Stimulated activated CD8-positive, alpha-beta memory T cell treated with anti-CD3 and anti-CD28 coated beads, Interleukin-15, amount 100 ng/mL, for 48 hours (primary cell): Measurements from ENCODE around the gene TYK2.
A peak's percentile ranks its signal among the peaks of the same experiment; 100 is the strongest.
"Not testable (repeated sequence)": the region's sequence is repeated elsewhere in the genome, so short reads cannot be mapped to it uniquely, and the experiment has no call there.

Experiments used
- DNase-seq, 2 donors: peaks; one replicate each; pipeline ENCODE4 v3.0.0-alpha.2; 2020; ENCODE audit warnings: low read depth in 2 of 2

TYK2 gene

DNA sequence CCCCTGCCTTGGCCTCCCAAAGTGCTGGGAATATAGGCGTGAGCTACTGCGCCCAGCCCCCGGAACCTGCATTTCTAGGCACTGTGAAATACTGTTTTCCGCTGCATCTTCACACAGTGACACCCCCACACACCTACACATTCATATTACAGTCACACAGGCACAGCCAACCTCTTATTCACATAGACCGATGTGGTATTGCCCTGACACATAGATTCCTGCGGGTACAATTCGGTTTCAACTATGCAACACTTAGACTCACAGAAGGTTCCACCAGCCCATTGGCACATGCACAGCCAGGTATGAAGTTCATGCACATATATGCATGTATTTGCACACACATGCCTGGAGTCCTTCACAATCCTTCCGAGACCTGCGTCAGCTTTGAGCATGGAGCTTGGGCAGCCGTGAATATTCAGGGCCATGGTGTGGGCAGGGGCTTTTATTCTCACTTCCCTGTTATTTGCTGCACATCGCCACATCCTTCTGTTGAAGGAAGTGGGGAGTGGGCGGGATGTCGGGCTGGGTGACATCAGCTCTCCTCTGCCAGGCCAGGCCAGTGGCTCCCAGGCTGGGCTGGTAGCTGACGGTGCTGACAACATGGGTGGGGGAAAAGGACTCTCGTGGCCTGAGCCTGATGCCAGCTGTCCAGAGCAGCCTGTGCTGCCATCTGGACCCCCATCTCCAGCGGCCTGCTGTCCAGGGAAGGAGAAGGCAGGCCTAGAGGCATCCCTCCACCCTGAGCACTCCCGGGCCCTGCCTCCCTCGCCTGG, 28.3 kb upstream of the TYK2 start:
- peak; percentile 63 to 68 for DNase-seq

DNA sequence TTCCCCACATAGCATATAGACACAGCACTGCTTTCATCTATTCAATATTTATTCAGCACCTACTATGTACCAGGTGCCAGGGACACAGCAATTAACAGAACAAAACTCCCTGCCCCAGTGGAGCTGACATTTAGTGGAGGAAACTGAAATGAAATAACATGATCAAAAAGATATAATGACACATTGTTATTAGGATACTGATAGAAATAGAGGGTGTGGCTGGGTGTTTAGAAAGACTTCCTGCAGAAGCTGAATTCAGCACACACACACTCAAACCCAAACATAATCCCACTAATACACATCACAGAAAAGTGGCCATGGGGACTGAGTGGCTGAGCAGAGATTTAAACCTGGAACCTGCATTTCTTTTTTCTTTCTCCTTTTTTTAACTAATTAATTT, 26.7 kb upstream of the TYK2 start:
- DNase-seq, result no peak

DNA sequence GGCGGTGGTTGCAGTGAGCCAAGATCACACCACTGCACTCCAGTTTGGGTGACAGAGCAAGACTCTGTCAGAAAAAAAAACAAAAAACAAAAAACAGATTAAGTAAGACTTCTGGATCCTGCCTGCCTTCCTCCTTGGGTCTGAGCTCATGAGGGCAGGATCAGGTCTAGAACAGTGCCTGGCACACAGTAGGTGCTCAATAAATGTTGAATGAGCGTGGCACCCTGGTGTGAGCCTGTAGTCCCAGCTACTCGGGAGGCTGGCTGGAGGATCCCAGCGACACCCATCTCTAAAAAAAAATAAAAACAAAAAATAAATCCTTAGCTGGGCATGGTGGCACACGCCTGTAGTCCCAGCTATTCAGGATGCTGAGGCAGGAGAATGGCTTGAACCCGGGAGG, 25.8 kb upstream of the TYK2 start:
- no peak for DNase-seq

DNA sequence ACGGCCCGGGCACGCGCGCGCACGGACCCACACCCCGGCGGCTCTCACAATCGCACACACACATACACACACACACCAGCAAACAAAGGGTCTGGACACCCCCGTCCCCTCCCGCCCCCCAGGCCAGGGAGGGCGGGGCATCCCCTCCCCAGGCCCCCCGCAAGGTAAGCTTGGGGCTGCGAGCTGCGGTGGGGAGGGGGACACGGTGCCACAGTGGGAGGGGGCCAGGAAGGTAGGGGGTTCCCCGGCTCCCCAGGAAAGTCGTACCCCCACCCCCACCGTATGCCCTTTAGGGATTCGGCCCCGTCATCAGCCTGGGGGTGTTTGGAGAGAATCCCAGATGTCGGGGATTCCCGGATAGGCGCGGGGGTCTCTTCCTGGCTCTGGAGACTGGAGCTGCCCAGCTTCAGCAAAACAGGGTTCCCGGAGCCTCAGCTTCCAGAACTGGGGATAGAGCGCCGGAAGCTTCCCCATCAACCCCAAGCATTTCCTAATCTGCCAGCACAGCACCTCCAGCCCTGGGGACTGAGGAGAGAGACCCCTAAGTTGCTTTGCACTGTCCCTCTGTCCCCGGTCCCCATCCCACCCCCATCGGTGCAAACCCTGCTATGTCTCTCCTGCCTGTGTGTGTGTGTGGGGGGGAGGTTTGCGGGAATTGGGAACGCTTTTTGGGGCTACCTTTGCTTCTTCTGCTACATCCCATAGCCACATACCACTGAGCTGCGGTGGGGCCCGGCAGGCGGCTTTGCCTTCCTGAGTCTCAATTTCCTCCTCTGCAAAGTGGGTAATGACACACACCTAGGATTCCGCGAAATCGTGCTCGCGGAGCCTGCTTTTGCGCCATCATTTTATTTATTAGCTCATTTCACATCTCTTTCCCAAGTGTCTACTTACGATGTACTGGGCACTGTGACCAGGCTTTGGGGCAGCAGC, 24.8 kb upstream of the TYK2 start:
- DNase-seq, result peak in 1 of 2 donors; percentile 56

DNA sequence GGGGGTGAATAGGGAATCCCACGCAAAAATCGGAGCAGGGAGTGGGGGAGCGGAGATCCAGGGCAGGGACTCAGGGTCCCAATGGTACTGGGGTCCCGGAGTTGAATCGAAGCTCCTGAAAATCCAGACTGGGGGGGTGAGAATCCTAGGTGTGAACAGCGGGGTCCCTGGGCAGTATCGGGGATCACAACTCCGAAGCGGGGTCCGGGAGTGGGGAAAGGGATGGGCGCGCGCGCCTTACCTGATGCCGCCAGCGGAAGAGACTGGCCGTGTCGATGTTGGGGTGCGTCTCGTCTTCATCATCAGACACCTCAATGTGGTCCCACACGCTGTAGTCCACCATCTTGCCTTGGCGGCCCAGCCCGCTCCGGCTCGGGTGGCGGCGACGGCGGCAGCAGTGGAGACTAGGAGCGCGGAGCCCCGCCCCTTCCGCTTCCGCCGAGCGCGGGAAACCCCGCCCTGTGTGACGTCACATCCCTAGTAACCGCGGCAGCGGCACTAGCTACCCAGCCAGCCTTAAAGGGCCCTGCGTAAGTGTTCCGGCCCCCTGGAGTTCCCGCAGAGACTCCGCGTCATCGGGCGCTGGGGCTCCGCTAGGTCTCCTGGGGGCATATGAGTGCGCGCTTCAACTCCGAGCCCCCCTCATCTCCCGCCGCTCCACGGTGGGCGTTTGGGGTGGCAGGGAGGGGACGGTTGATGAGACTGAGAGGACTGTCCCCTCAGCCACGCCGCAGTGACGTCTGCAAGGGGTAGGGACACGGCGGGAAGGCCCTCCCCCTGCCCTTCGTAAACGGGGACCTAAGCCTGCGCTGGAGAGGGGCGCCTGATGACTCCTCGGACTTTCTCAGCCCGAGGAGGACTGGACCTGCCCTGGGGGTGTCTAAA, 23.0 kb upstream of the TYK2 start, which contains the start of gene CDC37:
TSS of gene CDC37 (minus strand) at position 406 of the 885 bp plus-strand sequence. CDS start at position 343, 63 bp downstream.
- peak; percentile 97 to 98 for DNase-seq

DNA sequence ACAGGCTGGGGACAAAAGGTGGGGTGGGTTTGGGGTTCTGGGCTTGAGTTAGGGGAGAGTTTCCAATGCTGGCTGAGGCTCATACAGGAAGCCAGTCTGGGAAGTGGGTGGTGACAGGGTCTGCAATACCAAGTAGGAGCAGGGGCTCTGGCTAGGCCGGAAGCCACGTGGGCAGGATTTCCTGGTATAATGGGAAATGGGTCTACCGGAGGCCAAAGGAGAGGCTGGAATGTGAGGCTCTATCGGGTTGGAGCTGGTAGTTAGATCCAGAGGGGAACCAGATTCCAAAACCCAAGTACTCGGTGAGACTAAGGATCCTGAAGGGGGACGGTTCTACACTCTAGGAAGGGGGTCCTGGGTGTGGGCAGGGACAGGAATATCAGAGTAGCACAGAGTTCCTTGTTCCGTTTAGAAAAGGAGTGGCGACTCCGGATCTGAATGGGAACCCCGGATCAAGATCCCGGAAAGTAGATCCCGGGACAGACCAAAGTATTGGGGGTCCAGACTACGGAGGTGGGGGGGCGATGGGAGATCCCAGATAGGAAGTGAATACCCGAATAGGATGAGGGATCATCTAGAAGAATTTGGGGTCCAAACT, 22.2 kb upstream of the TYK2 start:
- no peak for DNase-seq

DNA sequence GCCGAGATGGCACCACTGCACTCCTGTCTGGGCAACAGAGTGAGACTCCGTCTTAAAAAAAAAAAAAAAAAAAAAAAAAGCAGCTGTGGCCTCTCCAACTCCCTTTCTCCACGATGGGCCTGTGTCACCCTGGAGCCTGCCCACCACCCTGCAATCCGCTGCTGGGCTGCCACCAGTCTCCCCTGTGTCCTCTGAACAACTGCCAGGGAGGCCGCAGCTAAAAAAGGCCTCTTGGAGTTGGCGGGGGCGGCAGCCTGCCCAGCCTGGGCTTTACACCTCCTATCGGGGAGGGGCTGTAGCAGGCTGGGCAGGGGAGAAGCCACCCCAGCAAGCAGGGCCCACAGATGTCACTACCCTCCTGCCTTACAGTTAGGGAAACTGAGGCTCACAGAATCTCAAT, 19.5 kb upstream of the TYK2 start:
- DNase-seq, result no peak

DNA sequence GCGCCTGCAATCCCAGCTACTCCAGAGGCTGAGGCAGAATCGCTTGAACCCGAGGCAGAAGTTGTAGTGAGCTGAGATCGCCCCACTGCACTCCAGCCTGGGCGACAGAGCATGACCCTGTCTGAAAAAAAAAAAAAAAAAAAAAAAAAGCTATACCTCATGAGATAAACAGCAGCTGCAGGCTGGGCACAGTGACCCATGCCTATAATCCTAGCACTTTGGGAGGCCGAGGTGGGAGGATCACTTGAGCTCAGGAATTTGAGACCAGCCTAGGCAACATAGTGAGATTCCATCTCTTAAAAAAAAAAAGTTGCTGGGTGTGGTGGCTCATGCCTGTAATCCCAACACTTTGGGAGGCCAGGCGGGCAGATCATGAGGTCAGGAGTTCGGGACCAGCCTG, 19.0 kb upstream of the TYK2 start:
- not testable (repeated sequence) for DNase-seq

DNA sequence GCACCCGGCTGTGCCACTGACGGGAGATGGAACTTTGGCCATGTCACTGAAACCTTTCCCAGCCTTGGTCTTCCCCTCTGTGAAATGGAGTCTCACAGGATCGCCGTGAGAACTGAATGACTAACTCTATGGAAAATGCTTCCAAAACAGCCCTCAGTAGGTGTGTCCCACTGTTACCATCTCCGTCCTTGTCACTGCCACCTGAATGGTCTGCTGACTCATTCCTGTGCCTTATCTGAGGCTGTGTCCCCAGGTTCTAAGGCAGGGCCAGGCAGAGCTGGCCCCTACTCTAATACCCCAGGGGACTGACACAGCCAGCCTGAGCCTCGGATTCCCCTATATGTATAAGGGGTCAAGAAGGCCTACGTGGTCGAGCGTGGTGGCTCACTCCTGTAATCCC, 18.4 kb upstream of the TYK2 start:
- DNase-seq, result no peak

DNA sequence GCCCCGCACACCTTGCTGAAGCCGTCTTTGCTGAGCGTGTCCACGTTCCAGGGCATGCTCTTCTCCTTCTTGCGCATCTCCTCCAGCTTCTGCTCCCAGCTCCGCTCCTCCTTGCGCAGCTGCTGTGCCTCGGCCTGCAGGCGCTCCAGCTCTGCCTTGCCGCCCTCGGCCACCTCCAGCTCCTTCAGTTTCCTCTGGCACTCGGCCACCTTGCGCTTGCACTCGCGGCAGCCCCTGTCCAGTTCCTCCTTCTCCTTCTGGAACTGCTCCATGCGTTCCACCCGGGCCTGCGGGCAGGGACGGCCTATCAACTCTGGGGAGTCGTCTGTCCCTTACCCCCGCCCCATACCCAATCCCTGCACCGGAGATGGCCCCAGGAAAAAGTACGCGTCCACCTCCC, 15.5 kb upstream of the TYK2 start:
- DNase-seq, result no peak

DNA sequence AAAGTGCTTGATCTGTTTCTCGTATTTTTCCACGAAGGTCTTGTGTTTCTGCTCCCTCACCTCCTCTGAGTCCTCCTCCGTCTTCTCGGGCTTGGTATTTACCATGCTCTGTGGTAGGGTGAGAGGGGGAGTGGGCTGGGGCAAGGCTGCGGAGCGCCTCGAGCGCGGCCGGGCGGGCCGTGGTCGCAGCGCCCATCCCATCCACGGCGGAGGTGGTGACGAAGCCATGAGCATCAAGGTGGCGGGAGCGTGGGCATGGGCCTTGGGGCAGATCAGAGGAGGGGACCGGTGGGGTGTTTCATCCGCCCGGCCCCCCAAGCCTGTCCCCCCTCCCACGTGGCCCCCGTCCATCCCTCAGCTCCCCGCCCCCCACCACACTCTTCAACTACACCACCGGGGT, 15.1 kb upstream of the TYK2 start:
- DNase-seq, result no peak

DNA sequence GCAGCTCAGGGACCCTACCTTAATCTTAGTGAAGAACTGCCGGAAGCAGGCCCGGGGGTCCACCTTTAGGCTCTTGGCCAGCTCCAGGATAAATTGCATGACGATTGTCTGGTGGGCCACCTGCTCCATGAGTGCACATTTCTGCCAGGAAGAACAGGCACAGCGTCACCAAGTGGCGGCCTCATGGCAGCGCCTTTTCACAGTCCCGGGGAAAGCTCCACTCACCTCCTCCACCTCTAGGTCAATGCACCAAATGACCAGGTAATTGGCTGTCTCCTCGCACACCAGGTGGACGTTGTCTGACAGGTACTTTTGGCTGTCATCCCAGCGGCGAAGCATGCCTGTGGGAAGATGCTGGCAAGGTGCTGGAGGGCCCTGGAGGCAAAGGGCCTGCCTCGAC, 14.6 kb upstream of the TYK2 start:
- DNase-seq, result no peak

DNA sequence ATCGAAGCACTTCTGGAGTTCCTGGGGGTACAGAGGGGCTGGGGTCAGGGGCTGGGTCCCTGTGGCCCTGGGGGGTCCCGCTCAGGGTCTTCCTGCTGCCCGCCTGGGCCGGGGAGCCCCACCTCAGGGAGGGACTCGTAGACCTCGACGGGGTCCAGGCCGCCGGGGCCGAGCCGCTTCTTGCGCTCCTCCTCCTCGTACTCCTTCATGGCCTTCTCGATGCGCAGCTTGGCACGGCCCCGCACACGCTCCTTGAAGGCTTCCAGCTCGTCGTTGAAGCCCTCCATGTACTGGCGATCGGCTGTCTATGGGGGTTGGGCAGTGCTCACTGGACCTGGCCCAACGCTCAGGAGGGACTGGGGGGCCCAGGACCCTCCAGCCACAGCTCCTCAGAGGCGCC, 12.8 kb upstream of the TYK2 start:
- DNase-seq, result no peak

DNA sequence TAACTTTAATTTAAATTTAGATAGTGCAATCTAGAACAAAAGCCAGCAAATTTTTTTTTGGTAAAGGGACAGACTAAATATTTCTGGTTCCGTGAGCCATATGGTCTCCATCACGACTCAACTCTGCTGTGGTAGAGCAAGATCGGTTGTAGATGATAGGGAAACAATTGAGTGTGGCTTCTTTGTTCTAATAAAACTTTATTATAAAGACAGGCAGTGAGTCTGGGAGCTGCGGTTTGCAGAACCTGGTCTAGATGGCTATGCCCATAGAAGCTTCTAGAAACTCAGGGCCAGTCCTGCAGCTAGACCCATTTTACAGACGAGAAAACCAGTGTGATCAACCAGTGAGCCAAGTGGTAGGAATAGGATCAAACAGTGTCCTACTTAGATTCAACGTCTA, 11.7 kb upstream of the TYK2 start:
- no peak for DNase-seq

DNA sequence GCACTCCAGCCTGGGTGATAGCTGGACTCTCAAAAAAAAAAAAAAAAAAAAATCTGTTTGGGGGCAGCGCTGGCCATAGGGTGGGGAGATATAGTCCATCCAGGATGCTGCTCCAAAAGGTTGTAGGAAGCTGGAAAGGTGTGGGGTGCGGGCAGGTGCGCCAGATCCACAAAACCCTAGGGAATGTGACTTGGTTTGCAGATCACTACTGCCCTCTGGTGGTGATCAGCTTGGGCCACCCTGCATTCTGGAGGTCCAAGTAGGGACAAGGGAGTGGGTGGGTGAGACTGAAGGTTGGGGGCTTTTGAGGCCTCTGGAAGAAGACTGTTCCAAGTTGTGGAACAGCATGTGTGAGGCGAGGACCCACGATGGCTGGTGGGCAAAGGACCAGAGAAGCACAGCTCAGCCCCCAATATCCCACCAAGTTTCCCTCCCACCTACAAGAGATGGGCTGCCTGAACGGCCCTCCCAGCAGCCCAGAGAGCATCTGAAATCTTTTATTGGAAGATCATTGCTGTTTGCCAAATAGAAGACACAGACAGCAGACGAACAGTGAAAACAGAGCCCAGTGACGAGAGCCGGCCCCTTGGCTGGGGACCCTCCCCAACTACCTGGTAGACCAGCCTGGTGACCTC, 10.4 kb upstream of the TYK2 start:
- DNase-seq, result no peak

DNA sequence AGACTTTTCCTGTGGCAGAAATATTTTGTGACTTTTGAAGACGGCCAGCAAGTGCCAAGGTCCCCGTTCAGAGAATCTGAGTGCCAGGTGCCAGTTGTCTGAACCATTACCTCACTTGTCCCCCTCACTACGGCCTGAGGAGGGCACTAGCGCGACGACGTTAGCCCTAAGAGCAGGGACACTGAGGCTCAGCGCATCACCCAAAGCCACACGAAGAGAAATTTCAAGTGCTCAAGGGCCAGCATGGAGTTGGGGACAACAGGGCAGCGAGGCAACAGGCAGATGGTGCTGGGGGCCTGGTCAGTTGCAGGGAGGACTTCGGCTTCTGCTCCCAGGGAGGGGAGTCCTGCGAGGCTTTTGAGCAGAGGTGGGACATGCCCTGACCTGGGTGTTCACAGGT, 9.5 kb upstream of the TYK2 start:
- DNase-seq, result no peak

DNA sequence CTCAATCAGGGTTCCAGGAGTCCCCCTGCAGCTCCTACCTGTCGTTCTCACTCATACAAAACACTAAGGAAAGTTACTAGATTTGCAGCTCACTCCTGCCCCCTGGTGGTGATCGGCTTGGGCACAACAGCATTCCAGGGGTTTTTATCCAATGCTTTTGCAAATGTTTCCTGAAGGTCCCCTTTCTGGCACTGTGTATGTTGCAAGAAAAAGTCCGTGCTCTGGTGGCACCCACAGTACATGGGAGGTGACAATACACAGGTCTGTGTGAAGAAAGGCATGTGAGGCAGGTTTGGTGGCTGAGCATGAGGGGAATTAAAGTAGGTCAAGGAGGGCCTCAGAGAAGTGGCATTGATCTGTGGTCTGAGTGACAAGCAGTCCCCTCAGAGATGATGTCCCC, 8.6 kb upstream of the TYK2 start:
- DNase-seq, result peak in 1 of 2 donors; percentile 53

DNA sequence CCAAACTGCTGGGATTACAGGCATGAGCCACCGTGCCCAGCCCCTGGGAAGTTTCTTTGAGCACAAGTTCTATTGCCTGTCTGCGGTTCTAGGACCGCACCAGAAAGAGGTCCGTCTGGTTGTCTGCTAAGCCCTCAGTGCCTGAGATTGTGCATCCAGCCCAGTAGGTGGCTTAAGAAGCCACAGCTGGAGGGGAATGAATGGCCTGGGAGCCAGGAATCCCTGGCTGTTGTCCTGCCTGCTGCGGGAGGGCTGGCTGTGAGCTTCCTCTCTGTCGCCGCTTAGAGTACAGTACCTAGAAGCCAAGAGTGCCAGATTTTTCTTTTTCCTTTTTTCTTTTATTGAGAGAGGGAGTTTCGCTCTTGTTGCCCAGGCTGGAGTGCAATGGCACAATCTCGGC, 4.2 kb upstream of the TYK2 start:
- no peak for DNase-seq

DNA sequence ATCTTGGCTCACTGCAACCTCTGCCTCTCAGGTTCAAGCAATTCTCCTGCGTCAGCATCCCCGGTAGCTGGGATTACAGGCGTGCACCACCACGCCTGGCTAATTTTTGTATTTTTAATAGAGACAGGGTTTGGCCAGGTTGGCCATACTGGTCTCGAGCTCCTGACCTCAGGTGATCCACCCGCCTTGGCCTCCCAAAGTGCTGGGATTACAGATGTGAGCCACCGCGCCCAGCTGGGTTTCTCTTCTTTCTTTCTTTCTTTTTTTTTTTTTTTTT, 2.8 kb upstream of the TYK2 start:
- not testable (repeated sequence) for DNase-seq

DNA sequence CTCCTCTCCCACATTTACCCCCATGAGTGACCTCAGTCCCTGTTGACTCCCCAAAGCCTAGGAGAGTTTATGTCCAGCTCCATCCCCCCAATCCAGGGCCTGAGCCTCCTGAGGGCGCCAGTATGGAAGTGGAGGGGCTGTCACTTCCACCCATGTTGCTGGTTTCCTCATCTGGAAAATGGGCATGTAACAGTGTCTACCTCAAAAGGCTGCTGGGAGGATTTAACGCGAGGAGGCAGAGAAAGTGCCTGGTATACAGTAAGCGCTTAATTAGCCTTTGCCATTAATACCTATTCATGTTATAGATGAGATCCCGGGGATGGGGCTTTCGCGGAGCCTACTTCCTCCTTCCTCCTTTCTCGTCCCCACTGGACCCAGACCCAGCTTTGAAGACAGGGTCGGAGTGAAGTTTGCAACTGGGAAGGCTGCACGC, 476 bp downstream of the TYK2 start:
- no peak for DNase-seq

DNA sequence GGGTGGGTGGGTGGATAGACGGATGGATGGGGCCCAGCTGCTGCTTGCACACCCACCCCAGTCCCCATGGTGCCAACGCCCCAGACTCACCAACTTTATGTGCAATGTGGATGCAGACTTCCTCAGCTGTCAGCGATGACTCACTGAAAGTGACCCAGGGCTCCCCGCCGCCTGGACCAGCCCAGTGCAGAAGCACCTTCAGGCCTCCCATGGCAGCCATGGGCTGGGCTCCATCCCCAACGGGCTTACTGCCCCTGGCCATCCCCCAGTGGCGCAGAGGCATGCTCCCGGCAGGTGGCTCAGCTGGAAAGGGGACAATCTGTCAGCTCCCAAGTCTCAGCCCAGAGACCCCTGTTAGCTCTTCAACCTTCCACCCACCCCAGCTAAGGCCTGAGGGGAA, 2.2 kb downstream of the TYK2 start:
- no peak for DNase-seq
